ENCODE results near the gene CLSTN1.
"Not testable (repeated sequence)": the region's sequence is repeated elsewhere in the genome, so short reads cannot be mapped to it uniquely, and the experiment has no call there.

CLSTN1 gene

DNA sequence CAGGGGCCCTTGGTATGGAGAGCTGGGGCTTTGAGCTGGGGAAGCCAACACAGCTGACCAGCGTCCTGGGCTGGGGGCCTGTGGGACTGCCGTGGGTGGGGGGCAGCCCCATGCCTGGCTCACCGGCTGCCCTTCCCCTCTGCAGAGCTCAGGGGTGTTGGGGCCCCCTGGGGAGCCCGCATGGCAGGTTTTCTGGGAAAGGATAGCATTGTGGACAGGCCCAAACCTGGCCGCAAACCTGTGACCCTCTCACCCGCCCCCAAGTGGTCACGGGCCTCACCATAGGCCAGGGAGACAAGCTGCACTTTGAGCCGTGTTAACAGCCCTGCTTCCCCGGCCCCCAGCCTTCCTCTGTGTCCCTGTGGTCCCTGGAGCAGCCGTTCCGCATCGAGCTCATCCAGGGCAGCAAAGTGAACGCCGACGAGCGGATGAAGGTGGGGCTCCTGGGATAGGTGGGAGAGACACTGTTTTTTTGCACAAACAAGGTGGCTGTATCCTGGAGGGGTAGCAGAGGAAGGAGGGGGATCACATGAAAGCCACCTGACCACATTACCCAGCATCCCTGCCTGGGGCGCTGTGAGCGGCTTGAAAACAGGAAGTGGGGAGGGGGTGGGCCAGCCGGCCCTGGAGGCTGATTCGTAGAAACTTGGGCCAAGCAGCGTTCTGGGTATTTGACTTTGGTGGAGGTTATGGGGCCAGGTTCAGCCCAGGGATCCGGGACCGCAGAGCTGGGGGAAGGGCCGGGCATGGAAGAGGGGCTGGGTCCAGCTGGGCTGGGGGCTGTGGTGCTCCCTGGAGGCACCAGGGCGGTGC is 106.4 kb downstream of the CLSTN1 start:
- no peaks in the 10 kb centered on the region for H3K9me3 ChIP-seq (ENCODE audit: control insufficient read depth, low read length)
- no peaks in the 10 kb centered on the region for H3K27me3 ChIP-seq (replicated peaks; ENCODE audit: control insufficient read depth, insufficient read depth, low read length)
- no peak for DNase-seq (ENCODE audit: low read depth)
- H3K4me3 ChIP-seq (ENCODE audit: low read length), result no peak overlapping the region
- H3K4me1 ChIP-seq (ENCODE audit: control insufficient read depth, insufficient read depth, low read length), result peaks cover 12% of the 10 kb centered on the region
- peaks cover 5% of the 10 kb centered on the region for H3K36me3 ChIP-seq (ENCODE audit: control insufficient read depth, insufficient read depth, low read length, severe bottlenecking)
- H3K9ac ChIP-seq (ENCODE audit: low read length), result no peak overlapping the region

DNA sequence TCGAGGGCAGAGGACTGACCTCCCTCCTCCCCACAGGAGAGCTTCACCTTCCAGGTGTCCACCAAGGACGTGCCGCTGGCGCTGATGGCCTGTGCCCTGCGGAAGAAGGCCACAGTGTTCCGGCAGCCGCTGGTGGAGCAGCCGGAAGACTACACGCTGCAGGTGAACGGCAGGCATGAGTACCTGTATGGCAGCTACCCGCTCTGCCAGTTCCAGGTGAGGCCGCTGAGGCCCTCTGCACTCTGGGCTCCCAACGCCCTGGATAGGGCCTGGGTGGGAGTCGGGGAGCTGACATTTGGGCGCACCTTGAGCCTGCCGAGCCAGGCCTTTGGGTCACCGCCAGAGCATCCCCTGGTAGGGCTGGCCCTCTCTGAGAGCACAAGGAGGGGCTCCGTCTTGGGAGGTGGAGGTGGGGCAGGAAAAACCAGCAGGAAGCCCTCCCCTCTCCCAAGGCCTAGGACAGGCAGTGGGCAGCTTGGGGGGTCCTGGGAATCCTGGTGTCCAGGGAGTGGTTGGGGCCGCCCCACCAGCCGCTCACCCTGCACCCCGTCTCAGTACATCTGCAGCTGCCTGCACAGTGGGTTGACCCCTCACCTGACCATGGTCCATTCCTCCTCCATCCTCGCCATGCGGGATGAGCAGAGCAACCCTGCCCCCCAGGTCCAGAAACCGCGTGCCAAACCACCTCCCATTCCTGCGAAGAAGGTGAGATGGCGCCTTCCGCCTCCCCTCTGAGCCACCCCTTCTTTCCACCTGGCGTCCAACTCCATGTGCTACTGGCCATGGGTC is 107.2 kb downstream of the CLSTN1 start:
- no peaks in the 10 kb centered on the region for H3K9me3 ChIP-seq (ENCODE audit: control insufficient read depth, low read length)
- no peak overlapping the region for H3K9ac ChIP-seq (ENCODE audit: low read length)
- DNase-seq (ENCODE audit: low read depth), result no peak
- H3K4me1 ChIP-seq (ENCODE audit: control insufficient read depth, insufficient read depth, low read length), result peaks cover 12% of the 10 kb centered on the region
- no peaks in the 10 kb centered on the region for H3K27me3 ChIP-seq (replicated peaks; ENCODE audit: control insufficient read depth, insufficient read depth, low read length)
- no peaks in the 10 kb centered on the region for H3K36me3 ChIP-seq (ENCODE audit: control insufficient read depth, insufficient read depth, low read length, severe bottlenecking)
- no peak overlapping the region for H3K4me3 ChIP-seq (ENCODE audit: low read length)

DNA sequence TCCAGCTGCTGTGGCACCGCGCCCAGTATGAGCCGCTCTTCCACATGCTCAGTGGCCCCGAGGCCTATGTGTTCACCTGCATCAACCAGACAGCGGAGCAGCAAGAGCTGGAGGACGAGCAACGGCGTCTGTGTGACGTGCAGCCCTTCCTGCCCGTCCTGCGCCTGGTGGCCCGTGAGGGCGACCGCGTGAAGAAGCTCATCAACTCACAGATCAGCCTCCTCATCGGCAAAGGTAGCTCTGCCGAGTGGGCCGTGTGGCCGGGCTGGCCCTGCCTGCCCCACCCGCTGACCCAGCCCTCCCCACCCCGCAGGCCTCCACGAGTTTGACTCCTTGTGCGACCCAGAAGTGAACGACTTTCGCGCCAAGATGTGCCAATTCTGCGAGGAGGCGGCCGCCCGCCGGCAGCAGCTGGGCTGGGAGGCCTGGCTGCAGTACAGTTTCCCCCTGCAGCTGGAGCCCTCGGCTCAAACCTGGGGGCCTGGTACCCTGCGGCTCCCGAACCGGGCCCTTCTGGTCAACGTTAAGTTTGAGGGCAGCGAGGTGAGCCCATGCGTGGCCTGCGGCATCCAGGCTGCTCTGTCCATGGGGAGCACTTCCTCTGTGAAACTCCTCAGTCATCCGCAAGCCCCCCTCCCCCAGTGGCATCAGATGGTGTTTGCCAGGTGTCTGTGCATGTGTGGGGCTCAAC is 108.1 kb downstream of the CLSTN1 start:
- peaks cover 12% of the 10 kb centered on the region for H3K4me1 ChIP-seq (ENCODE audit: control insufficient read depth, insufficient read depth, low read length)
- no peak overlapping the region for H3K4me3 ChIP-seq (ENCODE audit: low read length)
- no peak overlapping the region for H3K9ac ChIP-seq (ENCODE audit: low read length)
- no peaks in the 10 kb centered on the region for H3K27me3 ChIP-seq (replicated peaks; ENCODE audit: control insufficient read depth, insufficient read depth, low read length)
- H3K36me3 ChIP-seq (ENCODE audit: control insufficient read depth, insufficient read depth, low read length, severe bottlenecking), result no peaks in the 10 kb centered on the region
- H3K9me3 ChIP-seq (ENCODE audit: control insufficient read depth, low read length), result no peaks in the 10 kb centered on the region
- no peak for DNase-seq (ENCODE audit: low read depth)

DNA sequence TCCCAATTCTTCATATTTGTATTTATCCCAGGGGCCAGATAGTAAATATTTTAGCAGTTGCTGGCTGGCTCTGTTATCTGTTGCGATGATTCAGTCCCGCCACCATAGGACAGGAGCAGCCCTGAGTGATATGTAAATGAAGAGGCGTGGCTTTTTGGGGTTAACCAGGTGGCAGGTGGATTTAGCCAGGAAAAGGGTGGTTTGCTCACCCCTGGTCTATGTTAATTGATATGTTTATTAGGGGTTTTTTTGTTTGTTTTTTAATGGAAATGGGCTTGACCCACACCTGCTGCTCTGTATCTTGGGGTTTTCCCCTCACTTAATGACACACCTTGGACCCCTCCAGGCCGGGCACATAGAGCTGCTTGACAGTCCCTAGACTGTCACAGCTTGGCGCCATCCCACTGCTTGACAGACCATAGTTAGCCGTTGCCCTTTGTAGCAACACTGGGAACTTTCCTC is 109.5 kb downstream of the CLSTN1 start:
- Histone ChIP-seq H3K4me3 (ENCODE audit: low read length) (no peak overlapping the region), H3K36me3 (ENCODE audit: control insufficient read depth, insufficient read depth, low read length, severe bottlenecking) (peaks cover 3% of the 10 kb centered on the region), H3K4me1 (ENCODE audit: control insufficient read depth, insufficient read depth, low read length) (peaks cover 8% of the 10 kb centered on the region), H3K9me3 (ENCODE audit: control insufficient read depth, low read length) (no peaks in the 10 kb centered on the region), H3K27me3 (replicated peaks; ENCODE audit: control insufficient read depth, insufficient read depth, low read length) (no peaks in the 10 kb centered on the region), H3K9ac (ENCODE audit: low read length) (no peak overlapping the region)
- no peak for DNase-seq (ENCODE audit: low read depth)

DNA sequence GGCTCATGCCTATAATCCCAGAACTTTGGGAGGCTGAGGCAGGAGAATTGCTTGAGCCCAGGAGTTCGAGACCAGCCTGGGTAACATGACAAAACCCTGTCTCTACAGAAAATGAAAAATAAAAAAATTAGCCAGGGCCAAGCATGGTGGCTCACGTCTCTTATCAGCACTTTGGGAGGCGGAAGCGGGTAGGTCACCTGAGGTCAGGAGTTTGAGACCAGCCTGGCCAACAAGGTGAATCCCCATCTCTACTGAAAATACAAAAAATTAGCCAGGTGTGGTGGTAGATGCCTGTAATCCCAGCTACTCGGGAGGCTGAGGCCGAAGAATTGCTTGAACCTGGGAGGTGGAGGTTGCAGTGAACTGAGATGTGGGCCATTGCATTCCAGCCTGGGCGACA is 111.0 kb downstream of the CLSTN1 start:
- H3K27me3 ChIP-seq (replicated peaks; ENCODE audit: control insufficient read depth, insufficient read depth, low read length); DNase-seq (ENCODE audit: low read depth); H3K9me3 ChIP-seq (ENCODE audit: control insufficient read depth, low read length); H3K4me1 ChIP-seq (ENCODE audit: control insufficient read depth, insufficient read depth, low read length); H3K36me3 ChIP-seq (ENCODE audit: control insufficient read depth, insufficient read depth, low read length, severe bottlenecking); H3K4me3 ChIP-seq (ENCODE audit: low read length); H3K9ac ChIP-seq (ENCODE audit: low read length): not testable (repeated sequence)

DNA sequence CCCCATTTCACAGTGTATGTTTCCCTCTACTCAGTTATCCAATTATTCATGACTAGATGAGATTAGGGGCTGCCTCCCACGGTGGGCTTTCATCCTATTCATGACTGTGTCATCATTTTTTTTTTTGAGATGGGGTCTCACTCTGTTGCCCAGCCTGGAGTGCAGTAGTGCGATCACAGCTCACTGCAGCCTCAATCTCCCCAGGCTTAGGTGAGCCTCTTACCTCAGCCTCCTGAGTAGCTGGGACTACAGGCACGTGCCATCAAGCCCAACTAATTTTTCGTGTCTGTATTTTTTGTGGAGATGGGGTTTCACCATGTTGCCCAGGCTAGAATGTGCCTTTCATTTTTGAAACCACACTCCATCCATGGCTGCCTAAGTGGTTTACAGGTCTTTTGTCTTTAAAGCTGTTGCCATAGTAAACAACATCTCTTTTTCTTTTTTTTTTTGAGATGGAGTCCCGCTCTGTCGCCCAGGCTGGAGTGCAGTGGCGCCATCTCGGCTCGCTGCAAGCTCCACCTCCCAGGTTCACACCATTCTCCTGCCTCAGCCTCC is 112.2 kb downstream of the CLSTN1 start:
- H3K27me3 ChIP-seq (replicated peaks; ENCODE audit: control insufficient read depth, insufficient read depth, low read length), result no peaks in the 10 kb centered on the region
- peaks cover 3% of the 10 kb centered on the region for H3K36me3 ChIP-seq (ENCODE audit: control insufficient read depth, insufficient read depth, low read length, severe bottlenecking)
- DNase-seq (ENCODE audit: low read depth), result no peak
- H3K9ac ChIP-seq (ENCODE audit: low read length), result no peak overlapping the region
- H3K4me1 ChIP-seq (ENCODE audit: control insufficient read depth, insufficient read depth, low read length), result no peaks in the 10 kb centered on the region
- H3K9me3 ChIP-seq (ENCODE audit: control insufficient read depth, low read length), result no peaks in the 10 kb centered on the region
- no peak overlapping the region for H3K4me3 ChIP-seq (ENCODE audit: low read length)

DNA sequence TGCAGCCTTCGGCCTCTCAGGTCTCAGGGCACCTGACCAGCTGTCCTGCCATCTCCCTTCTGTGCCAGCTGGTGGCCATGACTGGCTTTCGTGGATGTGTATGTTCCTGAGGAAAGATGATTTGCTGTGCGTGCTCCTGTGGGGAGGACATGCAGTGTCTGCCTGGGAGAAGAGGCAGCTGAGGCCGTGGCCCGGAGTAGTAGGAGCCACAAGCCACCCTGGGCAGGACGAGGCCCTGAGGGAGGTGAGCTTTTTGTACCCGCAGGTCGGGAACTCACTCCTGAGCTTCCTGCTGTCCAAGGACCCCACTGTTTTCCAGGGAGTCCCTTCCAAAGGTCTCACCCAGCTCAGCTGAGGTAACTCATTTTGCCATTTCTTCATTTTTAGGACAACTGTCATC is 113.7 kb downstream of the CLSTN1 start:
- H3K9me3 ChIP-seq (ENCODE audit: control insufficient read depth, low read length), result no peaks in the 10 kb centered on the region
- H3K27me3 ChIP-seq (replicated peaks; ENCODE audit: control insufficient read depth, insufficient read depth, low read length), result no peaks in the 10 kb centered on the region
- no peaks in the 10 kb centered on the region for H3K4me1 ChIP-seq (ENCODE audit: control insufficient read depth, insufficient read depth, low read length)
- peaks cover 3% of the 10 kb centered on the region for H3K36me3 ChIP-seq (ENCODE audit: control insufficient read depth, insufficient read depth, low read length, severe bottlenecking)
- no peak overlapping the region for H3K9ac ChIP-seq (ENCODE audit: low read length)
- no peak for DNase-seq (ENCODE audit: low read depth)
- H3K4me3 ChIP-seq (ENCODE audit: low read length), result no peak overlapping the region

DNA sequence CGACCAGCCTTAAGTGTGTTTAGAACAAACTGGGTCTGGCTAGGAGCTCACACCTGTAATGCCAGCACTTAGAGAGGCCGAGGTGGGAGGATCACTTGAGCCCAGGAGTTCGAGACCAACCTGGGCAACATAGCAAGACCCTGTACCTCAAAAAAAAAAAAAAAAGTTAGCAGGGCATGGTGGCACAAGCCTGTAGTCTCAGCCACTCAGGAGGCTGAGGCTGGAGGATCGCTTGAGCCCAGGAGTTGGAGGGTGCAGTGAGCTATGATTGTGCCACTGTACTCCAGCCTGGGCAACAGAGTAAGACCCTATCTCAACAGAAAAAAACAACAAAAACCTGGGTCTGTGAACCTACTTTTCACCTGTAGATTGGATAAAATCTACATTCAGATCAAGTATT is 117.6 kb downstream of the CLSTN1 start:
- Histone ChIP-seq H3K4me1 (ENCODE audit: control insufficient read depth, insufficient read depth, low read length) (no peaks in the 10 kb centered on the region), H3K9ac (ENCODE audit: low read length) (no peak overlapping the region), H3K4me3 (ENCODE audit: low read length) (no peak overlapping the region), H3K9me3 (ENCODE audit: control insufficient read depth, low read length) (no peaks in the 10 kb centered on the region), H3K27me3 (replicated peaks; ENCODE audit: control insufficient read depth, insufficient read depth, low read length) (no peaks in the 10 kb centered on the region), H3K36me3 (ENCODE audit: control insufficient read depth, insufficient read depth, low read length, severe bottlenecking) (peaks cover 3% of the 10 kb centered on the region)
- no peak for DNase-seq (ENCODE audit: low read depth)

DNA sequence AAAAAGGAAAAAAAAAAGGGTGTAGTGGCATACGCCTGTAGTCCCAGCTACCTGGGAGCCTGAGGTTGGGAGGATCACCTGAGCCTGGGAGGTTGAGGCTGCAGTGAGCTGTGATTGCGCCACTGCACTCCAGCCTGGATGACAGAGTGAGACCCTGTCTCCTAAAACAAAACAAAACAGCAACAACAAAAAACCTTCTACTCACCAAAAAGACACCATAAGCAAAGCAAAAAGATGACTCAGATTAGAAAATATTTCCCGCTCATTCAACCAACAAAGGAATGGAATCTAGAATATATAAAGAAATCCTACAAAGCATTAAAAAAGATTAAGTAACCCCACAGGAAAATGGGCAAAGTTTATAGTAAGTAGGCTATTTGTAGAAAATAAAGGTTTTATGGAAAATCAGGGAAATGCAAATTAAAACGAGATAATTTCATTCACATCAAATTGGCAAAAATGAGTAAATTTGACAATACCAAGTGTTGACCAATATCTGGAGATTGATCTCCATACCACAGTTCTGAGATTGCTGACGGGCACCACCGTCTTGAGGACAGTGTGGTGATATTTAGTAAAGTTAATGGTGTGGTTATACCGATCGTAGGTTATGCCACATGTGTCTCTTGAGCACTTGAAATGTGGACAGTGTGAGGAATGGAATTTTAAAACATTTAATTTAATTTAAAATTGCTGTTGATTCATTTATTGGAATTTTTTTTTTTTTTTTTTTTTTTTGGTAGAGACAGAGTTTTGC is 118.2 kb downstream of the CLSTN1 start:
- peaks cover 2% of the 10 kb centered on the region for H3K4me1 ChIP-seq (ENCODE audit: control insufficient read depth, insufficient read depth, low read length)
- peak; percentile 75 for DNase-seq (ENCODE audit: low read depth)
- no peaks in the 10 kb centered on the region for H3K9me3 ChIP-seq (ENCODE audit: control insufficient read depth, low read length)

DNA sequence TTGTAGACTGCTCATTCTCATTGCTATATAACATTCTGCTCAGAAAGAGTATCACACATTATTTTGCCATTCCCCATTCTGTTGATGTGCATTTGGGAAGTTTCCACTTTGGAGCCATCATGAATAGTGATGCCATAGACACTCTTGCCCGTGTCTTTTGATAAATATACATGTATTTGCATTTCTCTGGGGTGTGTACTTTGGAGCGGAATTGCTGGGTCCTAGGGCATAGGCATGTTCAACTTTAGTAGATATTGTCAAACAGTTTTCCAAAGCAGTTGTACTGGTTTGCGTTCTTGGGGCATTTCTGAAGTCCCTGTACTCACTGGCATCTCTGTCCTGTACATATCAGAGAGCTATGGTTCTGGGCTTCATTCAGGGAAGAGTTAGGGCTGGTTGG is 120.1 kb downstream of the CLSTN1 start:
- Histone ChIP-seq H3K4me3 (ENCODE audit: low read length) (no peak overlapping the region), H3K4me1 (ENCODE audit: control insufficient read depth, insufficient read depth, low read length) (peaks cover 8% of the 10 kb centered on the region), H3K9ac (ENCODE audit: low read length) (no peak overlapping the region), H3K36me3 (ENCODE audit: control insufficient read depth, insufficient read depth, low read length, severe bottlenecking) (no peaks in the 10 kb centered on the region), H3K9me3 (ENCODE audit: control insufficient read depth, low read length) (no peaks in the 10 kb centered on the region), H3K27me3 (replicated peaks; ENCODE audit: control insufficient read depth, insufficient read depth, low read length) (no peaks in the 10 kb centered on the region)
- no peak for DNase-seq (ENCODE audit: low read depth)

More for the DNA sequence above, 118.2 kb downstream of the CLSTN1 start:
- Histone ChIP-seq H3K9ac (ENCODE audit: low read length) (no peak overlapping the region), H3K27me3 (replicated peaks; ENCODE audit: control insufficient read depth, insufficient read depth, low read length) (no peaks in the 10 kb centered on the region), H3K4me3 (ENCODE audit: low read length) (no peak overlapping the region), H3K36me3 (ENCODE audit: control insufficient read depth, insufficient read depth, low read length, severe bottlenecking) (peaks cover 3% of the 10 kb centered on the region)

Data from adipocyte (in vitro differentiated cells).